ENCODE results near the gene BNIP5.

Gene BNIP5

GRCh38 chr6:36380166-36380565 lies 43.5 kb upstream of the BNIP5 start:
- DNase-seq (ENCODE audit: extremely low spot score) = no peak
- TF ChIP-seq CTCF (IDR thresholded peaks at IDR 0.05; ENCODE audit: control extremely low read depth, extremely low read depth, low read depth, missing control alignments) = no peak
- POLR2A ChIA-PET = no interaction called here
- CTCF ChIA-PET = interaction anchor here (1.0 to 4.6 kb wide), 7 partner anchors 8 to 353 kb away, joined by 3 to 29 read pairs (median 4); partner anchors contain the start of gene MAPK14

- no peak for DNase-seq (ENCODE audit: extremely low spot score)
- ChIA-PET CTCF (interaction anchor here (4.6 kb wide), 1 partner anchor 19 kb away, joined by 29 read pairs; no protein-coding TSS in a partner anchor), POLR2A (no interaction called here)
- TF ChIP-seq CTCF (IDR thresholded peaks at IDR 0.05; ENCODE audit: control extremely low read depth, extremely low read depth, low read depth, missing control alignments) = no peak
These were observed 42.2 kb upstream of the BNIP5 start for GRCh38 chr6:36378936-36379335.

GRCh38 chr6:36378243-36378920 lies 41.7 kb upstream of the BNIP5 start:
- ChIA-PET POLR2A (no interaction called here), CTCF (no interaction called here)
- no peak for DNase-seq (ENCODE audit: extremely low spot score)
- no peak for TF ChIP-seq CTCF (IDR thresholded peaks at IDR 0.05; ENCODE audit: control extremely low read depth, extremely low read depth, low read depth, missing control alignments)

- ChIA-PET POLR2A (no interaction called here), CTCF (no interaction called here)
- DNase-seq (ENCODE audit: extremely low spot score) = no peak
- TF ChIP-seq CTCF (IDR thresholded peaks at IDR 0.05; ENCODE audit: control extremely low read depth, extremely low read depth, low read depth, missing control alignments) = no peak
These were observed 40.9 kb upstream of the BNIP5 start for GRCh38 chr6:36377594-36377993.

GRCh38 chr6:36376742-36377141 lies 40.1 kb upstream of the BNIP5 start:
- POLR2A ChIA-PET = no interaction called here
- TF ChIP-seq CTCF (IDR thresholded peaks at IDR 0.05; ENCODE audit: control extremely low read depth, extremely low read depth, low read depth, missing control alignments) = no peak
- DNase-seq (ENCODE audit: extremely low spot score) = no peak
- CTCF ChIA-PET = no interaction called here

- CTCF ChIA-PET = no interaction called here
- POLR2A ChIA-PET = no interaction called here
- DNase-seq (ENCODE audit: extremely low spot score) = no peak
- no peak for TF ChIP-seq CTCF (IDR thresholded peaks at IDR 0.05; ENCODE audit: control extremely low read depth, extremely low read depth, low read depth, missing control alignments)
These were observed 39.5 kb upstream of the BNIP5 start for GRCh38 chr6:36376183-36376582.
